Esophagus squamous epithelium (tissue), 5 donors: ENCODE measurements around the gene CATSPERZ. TPM values are rescaled to one million over a fixed set of nuclear protein-coding genes. Genes with fewer than 3 reads are reported as not detected.

Experiments used
- DNase-seq: peaks from one replicate; lab custom pipeline; 2025; lab: John Stamatoyannopoulos, UW
- H3K27ac ChIP-seq, 4 donors: fragments of 200-600 bp; sonication (generic); one replicate each; pipeline ENCODE4 v1.5.1; 2016 to 2019; ENCODE audit warnings: mild to moderate bottlenecking in 1 of 4
- H3K27me3 ChIP-seq, 4 donors: fragments of 200-600 bp; sonication (generic); 1 replicate in 3 of 4; 2 replicates in 1 of 4; pipeline versions ENCODE4 v1.5.1 to v1.6.0; 2017 to 2021; ENCODE audit warnings: antibody characterized with exemption in 1 of 4
- H3K36me3 ChIP-seq, 3 donors: fragments of 200-600 bp; sonication (generic); one replicate each; pipeline ENCODE4 v1.5.1; 2016 to 2019
- H3K4me1 ChIP-seq, 3 donors: fragments of 200-600 bp; sonication (generic); one replicate each; pipeline ENCODE4 v1.5.1; 2017 to 2019
- H3K4me3 ChIP-seq, 4 donors: fragments of 200-600 bp; sonication (generic); 1 replicate in 3 of 4; 2 replicates in 1 of 4; pipeline ENCODE4 v1.5.1; 2016 to 2019; ENCODE audit warnings: mild to moderate bottlenecking in 2 of 4, moderate library complexity in 1 of 4
- H3K9me3 ChIP-seq, 3 donors: fragments of 200-600 bp; sonication (generic); one replicate each; pipeline ENCODE4 v1.5.1; 2016 to 2019
- POLR2A ChIP-seq, 4 donors: fragments of 450-650 bp; IDR thresholded peaks; one replicate each; pipeline ENCODE4 v1.6.1; 2017; ENCODE audit warnings: antibody characterized with exemption in 4 of 4, mild to moderate bottlenecking in 4 of 4, moderate library complexity in 3 of 4
- WGBS, 2 donors: methylation state at CpG; one replicate each; pipeline ENCODE4 v1.1.5; 2018; 5-methylcytosine and 5-hydroxymethylcytosine counted together
- intact Hi-C: fragments of 100-400 bp; cut with DNase I; formaldehyde crosslinking; loops from one replicate; pipeline ENCODE4 v1.15.0; 2022
- total RNA-seq, 4 donors: library from RNA; depleted of rRNA; stranded (reverse); fragments of >200 nt; gene quantifications; one replicate each; pipeline ENCODE4 v1.1.0, GENCODE V29; 2016
- TF ChIP-seq, protein P1 (sequence below), 6 experiments: fragments of 450-650 bp in 4 of 6; fragments of 200-600 bp in 2 of 6; sonication (generic) in 2 of 6; IDR thresholded peaks; one replicate each; pipeline ENCODE4 v1.5.1; 2016 to 2019; ENCODE audit warnings: antibody characterized with exemption in 6 of 6, mild to moderate bottlenecking in 4 of 6, moderate library complexity in 4 of 6
- donor health status: DM: yes; HTN: yes; CAD: no.

Gene CATSPERZ
- total RNA-seq, 4 donors from 2014 or later, result not detected

DNA sequence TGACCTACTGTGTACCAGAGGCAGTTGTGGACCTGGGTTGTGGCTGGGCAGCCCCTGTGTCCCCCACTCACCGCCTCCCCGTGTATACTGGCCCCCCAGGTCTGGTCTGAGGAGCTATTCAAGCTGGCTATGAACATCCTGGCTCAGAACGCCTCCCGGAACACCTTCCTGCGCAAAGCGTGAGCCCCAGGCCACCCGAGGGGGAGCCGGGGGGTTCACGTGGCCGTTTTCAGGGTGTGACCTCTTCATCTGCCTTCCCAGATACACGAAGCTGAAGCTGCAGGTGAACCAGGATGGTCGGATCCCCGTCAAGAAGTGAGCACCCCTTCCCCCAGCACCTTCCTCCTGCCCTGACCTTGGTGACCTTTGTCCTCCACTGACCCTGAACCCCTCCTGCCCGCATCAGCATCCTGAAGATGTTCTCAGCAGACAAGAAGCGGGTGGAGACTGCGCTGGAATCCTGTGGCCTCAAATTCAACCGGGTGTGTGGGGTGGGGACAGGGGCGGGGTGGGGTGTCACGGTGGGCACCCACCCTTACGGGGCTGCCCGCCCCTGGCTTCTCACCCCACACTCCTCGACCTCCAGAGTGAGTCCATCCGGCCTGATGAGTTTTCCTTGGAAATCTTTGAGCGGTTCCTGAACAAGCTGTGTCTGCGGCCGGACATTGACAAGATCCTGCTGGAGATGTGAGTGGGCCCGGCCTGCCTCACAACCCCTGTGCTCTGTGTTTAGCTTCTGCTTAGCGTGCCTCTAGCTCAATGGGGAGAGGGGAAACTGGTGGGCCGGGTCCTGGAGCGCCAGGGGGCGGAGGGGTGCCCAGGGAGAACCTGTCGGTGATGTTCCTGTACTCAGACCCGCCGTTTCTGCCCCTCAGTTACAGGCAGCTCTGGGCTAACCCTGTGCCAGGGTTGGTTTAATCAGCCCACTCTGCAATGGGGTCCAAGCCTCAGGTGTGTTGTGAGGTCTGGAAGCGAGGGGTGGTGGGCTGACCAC, 44.7 kb upstream of the CATSPERZ start:
- 80 to 86% methylated on average over 5 to 22 of the region's 35 CpGs for WGBS, 2 donors
- Histone ChIP-seq H3K27ac (no peak overlapping the region), H3K9me3 (no peaks in the 10 kb centered on the region), H3K27me3 (no peaks in the 10 kb centered on the region), H3K4me3 (no peak overlapping the region), H3K4me1 (peaks cover 21 to 50% (median 32%) of the 10 kb centered on the region in 3 donors), H3K36me3 (peaks cover 31 to 66% (median 32%) of the 10 kb centered on the region in 3 donors)
- DNase-seq, result no peak
- intact Hi-C loops, result no loop called here
- TF ChIP-seq POLR2A (IDR thresholded peaks at IDR 0.05), result no peak
- TF ChIP-seq, protein P1, sequence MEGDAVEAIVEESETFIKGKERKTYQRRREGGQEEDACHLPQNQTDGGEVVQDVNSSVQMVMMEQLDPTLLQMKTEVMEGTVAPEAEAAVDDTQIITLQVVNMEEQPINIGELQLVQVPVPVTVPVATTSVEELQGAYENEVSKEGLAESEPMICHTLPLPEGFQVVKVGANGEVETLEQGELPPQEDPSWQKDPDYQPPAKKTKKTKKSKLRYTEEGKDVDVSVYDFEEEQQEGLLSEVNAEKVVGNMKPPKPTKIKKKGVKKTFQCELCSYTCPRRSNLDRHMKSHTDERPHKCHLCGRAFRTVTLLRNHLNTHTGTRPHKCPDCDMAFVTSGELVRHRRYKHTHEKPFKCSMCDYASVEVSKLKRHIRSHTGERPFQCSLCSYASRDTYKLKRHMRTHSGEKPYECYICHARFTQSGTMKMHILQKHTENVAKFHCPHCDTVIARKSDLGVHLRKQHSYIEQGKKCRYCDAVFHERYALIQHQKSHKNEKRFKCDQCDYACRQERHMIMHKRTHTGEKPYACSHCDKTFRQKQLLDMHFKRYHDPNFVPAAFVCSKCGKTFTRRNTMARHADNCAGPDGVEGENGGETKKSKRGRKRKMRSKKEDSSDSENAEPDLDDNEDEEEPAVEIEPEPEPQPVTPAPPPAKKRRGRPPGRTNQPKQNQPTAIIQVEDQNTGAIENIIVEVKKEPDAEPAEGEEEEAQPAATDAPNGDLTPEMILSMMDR (IDR thresholded peaks at IDR 0.05), result no peak

DNA sequence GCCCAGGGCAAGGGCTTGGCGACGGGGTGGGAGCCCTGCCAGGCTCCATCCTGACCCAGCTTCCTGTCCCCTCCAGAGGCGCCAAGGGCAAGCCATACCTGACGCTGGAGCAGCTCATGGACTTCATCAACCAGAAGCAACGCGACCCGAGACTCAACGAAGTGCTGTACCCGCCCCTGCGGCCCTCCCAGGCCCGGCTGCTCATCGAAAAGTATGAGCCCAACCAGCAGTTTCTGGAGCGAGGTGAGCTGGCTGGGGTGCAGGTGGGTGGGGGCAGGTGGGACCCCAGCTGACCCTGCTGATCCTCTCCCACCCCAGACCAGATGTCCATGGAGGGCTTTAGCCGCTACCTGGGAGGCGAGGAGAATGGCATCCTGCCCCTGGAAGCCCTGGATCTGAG, 43.9 kb upstream of the CATSPERZ start:
- Histone ChIP-seq H3K4me1 (peaks cover 16 to 41% (median 24%) of the 10 kb centered on the region in 3 donors), H3K4me3 (no peak overlapping the region), H3K36me3 (peaks cover 32 to 75% (median 34%) of the 10 kb centered on the region in 3 donors), H3K27me3 (no peaks in the 10 kb centered on the region), H3K27ac (no peak overlapping the region), H3K9me3 (no peaks in the 10 kb centered on the region)
- intact Hi-C loops, result no loop called here
- 89% methylated on average over 8 of the region's 15 CpGs; no CpG with 5 or more reads in 1 of the 2 donors for WGBS, 2 donors
- no peak for TF ChIP-seq POLR2A (IDR thresholded peaks at IDR 0.05)
- TF ChIP-seq, protein P1 (IDR thresholded peaks at IDR 0.05), result no peak
- no peak for DNase-seq

DNA sequence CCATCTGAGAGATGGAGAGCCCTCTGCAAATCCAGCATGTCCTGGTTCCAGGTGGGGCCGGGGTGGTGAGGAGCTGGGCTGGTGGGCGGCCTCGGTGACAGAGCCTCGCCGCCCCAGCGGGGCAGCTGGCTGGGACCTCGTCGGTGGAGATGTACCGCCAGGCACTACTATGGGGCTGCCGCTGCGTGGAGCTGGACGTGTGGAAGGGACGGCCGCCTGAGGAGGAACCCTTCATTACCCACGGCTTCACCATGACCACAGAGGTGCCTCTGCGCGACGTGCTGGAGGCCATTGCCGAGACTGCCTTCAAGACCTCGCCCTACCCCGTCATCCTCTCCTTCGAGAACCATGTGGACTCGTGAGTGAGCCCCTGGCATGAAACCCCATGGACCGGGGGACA, 41.8 kb upstream of the CATSPERZ start:
- Histone ChIP-seq H3K4me3 (no peak overlapping the region), H3K9me3 (no peaks in the 10 kb centered on the region), H3K4me1 (peaks cover 4 to 31% (median 8%) of the 10 kb centered on the region in 3 donors), H3K27me3 (no peaks in the 10 kb centered on the region), H3K27ac (no peak overlapping the region), H3K36me3 (peaks cover 44 to 96% (median 52%) of the 10 kb centered on the region in 3 donors)
- 85 to 90% methylated on average over 10 to 12 of the region's 24 CpGs for WGBS, 2 donors
- intact Hi-C loops, result no loop called here
- DNase-seq, result no peak
- no peak for TF ChIP-seq POLR2A (IDR thresholded peaks at IDR 0.05)
- TF ChIP-seq, protein P1 (IDR thresholded peaks at IDR 0.05), result no peak

DNA sequence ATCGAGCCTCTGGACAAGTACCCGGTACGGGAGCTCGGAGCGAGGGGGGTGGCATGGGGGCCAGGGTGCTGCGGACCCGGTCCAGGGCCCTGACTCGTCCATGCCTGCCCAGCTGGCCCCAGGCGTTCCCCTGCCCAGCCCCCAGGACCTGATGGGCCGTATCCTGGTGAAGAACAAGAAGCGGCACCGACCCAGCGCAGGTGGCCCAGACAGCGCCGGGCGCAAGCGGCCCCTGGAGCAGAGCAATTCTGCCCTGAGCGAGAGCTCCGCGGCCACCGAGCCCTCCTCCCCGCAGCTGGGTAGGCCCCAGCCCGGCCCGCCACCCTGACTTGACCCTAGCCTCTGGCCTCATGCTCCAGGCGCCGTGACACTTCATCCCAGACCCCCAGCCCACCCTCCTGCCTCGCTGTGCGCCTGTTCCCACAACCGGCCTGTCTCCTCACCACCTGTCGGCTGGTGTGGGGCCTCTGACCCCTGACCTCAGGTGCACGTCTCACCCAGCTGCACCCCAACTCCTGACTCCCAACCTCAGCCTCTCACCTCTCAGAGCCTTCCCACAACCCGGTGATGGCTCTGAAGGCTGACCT, 41.1 kb upstream of the CATSPERZ start:
- H3K36me3 ChIP-seq, result peaks cover 51 to 100% (median 59%) of the 10 kb centered on the region in 3 donors
- no peak overlapping the region for H3K4me3 ChIP-seq
- TF ChIP-seq POLR2A (IDR thresholded peaks at IDR 0.05), result no peak
- TF ChIP-seq, protein P1 (IDR thresholded peaks at IDR 0.05), result no peak
- peaks cover 0 to 24% (median 1%) of the 10 kb centered on the region in 3 donors for H3K4me1 ChIP-seq
- no peaks in the 10 kb centered on the region for H3K27me3 ChIP-seq
- WGBS, 2 donors, result 88 to 90% methylated on average over 15 to 19 of the region's 32 CpGs
- H3K27ac ChIP-seq, result no peak overlapping the region
- intact Hi-C loops, result no loop called here
- no peak for DNase-seq
- no peaks in the 10 kb centered on the region for H3K9me3 ChIP-seq
